Measurements from ENCODE around the gene CPM. TPM values are rescaled to one million over a fixed set of nuclear protein-coding genes. Genes with fewer than 3 reads are reported as not detected.

CPM gene
- total and polyA plus RNA-seq, 2 of the 4 experiments (the other 2 are of a cell fraction), result 2.0 to 8.8 TPM

DNA sequence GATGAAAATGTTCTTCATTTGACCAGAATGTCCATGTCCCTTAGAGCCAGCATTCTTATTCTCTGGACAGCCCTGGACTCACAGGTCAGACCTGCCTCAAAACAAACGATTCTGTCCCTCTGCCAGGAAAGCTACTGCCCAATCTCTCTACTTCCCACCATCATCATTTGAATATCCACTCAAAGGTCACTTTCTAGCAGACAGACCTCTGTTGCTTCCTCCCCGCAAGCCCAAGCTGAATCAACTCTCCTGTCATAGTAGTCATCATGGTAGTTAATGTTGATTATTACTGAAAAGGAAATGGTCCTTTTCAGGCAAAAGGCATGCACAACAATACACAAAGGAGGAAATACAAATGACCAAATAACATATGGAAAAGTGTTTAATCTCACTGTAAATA lies 39.6 kb upstream of the CPM start:
- Histone ChIP-seq H3K4ac (ENCODE audit: low read depth, low read length) (no peak overlapping the region), H3K56ac (ENCODE audit: extremely low read depth, insufficient read depth, low read length) (no peak overlapping the region), H3K9ac (ENCODE audit: low read depth, low read length) (no peak overlapping the region), H2AFZ (replicated peaks; ENCODE audit: low read length, poor library complexity) (no peak overlapping the region), H3K27me3 (ENCODE audit: control insufficient read depth, insufficient read depth, low read length) (no peaks in the 10 kb centered on the region), H4K8ac (ENCODE audit: low read depth in 2 of 2, low read length in 2 of 2) (no peak overlapping the region), H3K4me2 (ENCODE audit: low read depth, low read length) (no peak overlapping the region), H2BK20ac (ENCODE audit: low read depth, low read length) (no peak overlapping the region), H4K91ac (ENCODE audit: insufficient read depth, low read depth, low read length) (no peak overlapping the region), H3K9me1 (ENCODE audit: insufficient read depth, low read length) (no peaks in the 10 kb centered on the region), H4K20me1 (ENCODE audit: insufficient read depth, low read length) (no peaks in the 10 kb centered on the region), H2BK5ac (ENCODE audit: low read depth, low read length, poor library complexity, severe bottlenecking) (no peak overlapping the region), H3K23ac (ENCODE audit: low read depth, low read length) (no peak overlapping the region), H4K5ac (ENCODE audit: low read depth, low read length) (peak overlapping the region; percentile 51; the same call in 1 of the 2 replicates), H3K4me1 (ENCODE audit: control insufficient read depth, insufficient read depth, low read length) (peaks cover 6% of the 10 kb centered on the region), H2AK9ac (replicated peaks; ENCODE audit: low read depth, low read length, poor library complexity) (no peak overlapping the region), H2AK5ac (ENCODE audit: low read depth, low read length) (no peak overlapping the region), H2BK120ac (ENCODE audit: low read depth, low read length) (no peak overlapping the region), H3K9me3 (ENCODE audit: control insufficient read depth, insufficient read depth, low read length) (no peaks in the 10 kb centered on the region), H2BK15ac (ENCODE audit: low read depth, low read length) (peak overlapping the region; percentile 42; the same call in 1 of the 3 replicates), H3K18ac (ENCODE audit: low read depth, low read length) (peak overlapping the region; percentile 76), H3K79me1 (ENCODE audit: low read depth in 1 of 2, low read length in 2 of 2) (no peaks in the 10 kb centered on the region), H3K36me3 (ENCODE audit: control insufficient read depth, insufficient read depth, low read length) (no peaks in the 10 kb centered on the region), H3K27ac (ENCODE audit: insufficient read depth, low read length) (no peak overlapping the region), H3K4me3 (ENCODE audit: insufficient read depth, low read depth, low read length) (no peak overlapping the region), H3K14ac (replicated peaks; ENCODE audit: low read depth, low read length) (no peak overlapping the region)
- in situ Hi-C loops (cut with MboI; ENCODE audit: low sequenced_read_pairs), result no loop called here
- POLR2A ChIA-PET (ENCODE audit: unreplicated experiment), result no interaction called here
- no peak for DNase-seq
- TF ChIP-seq NFE2L2 (IDR thresholded peaks at IDR 0.05; ENCODE audit: low read depth, low read length) (no peak), RAD21 (IDR thresholded peaks at IDR 0.05; ENCODE audit: low read length) (no peak), MXI1 (IDR thresholded peaks at IDR 0.05; ENCODE audit: borderline replicate concordance, low read depth, low read length) (no peak), CHD1 (IDR thresholded peaks at IDR 0.05; ENCODE audit: low read depth, low read length) (no peak), RCOR1 (IDR thresholded peaks at IDR 0.05; ENCODE audit: insufficient replicate concordance, low read length) (no peak), CEBPB (IDR thresholded peaks at IDR 0.05; ENCODE audit: low read depth, low read length) (no peak)
- 20% methylated on average over 1 of the region's 2 CpGs; no CpG with 5 or more reads in 1 of the 2 experiments for WGBS, 2 experiments (ENCODE audit: extremely low coverage in 2 of 2, insufficient read length in 1 of 2)
- no TSS peak for BruUV-seq (replicated peaks)
- intact Hi-C loops (cut with micrococcal nuclease), result no loop called here
- CTCF ChIA-PET, result no interaction called here
- no peak for ATAC-seq (ENCODE audit: low read depth)
- dilution Hi-C loops (cut with HindIII; ENCODE audit: low sequenced_read_pairs, unreplicated experiment), result no loop called here
